Kidney (tissue), 14 donors: ENCODE results near the gene COMMD10. TPM values are rescaled to one million over a fixed set of nuclear protein-coding genes. Genes with fewer than 3 reads are reported as not detected.

Experiments
- DNase-seq, 5 donors: peaks; one replicate each; pipeline ENCODE4 v3.0.0-alpha.2; 2013 to 2020
- FAIRE-seq: peaks from 2 replicates; lab custom pipeline; 2012; peaks lifted over from hg19 to GRCh38; lab: Jason Lieb, UNC
- H3K27ac ChIP-seq, 2 donors: one replicate each; pipeline ENCODE4 v1.7.0; 2013; ENCODE audit warnings: low read depth in 2 of 2, low read length in 2 of 2, inconsistent platforms in 1 of 2
- H3K27me3 ChIP-seq: one replicate; pipeline ENCODE4 v1.7.1; 2013; ENCODE audit warnings: low read length, inconsistent platforms; ENCODE audit not compliant: control insufficient read depth, insufficient read depth
- H3K36me3 ChIP-seq, 3 donors: one replicate each; pipeline versions ENCODE4 v1.7.0 to v1.7.1; 2013; ENCODE audit warnings: low read length in 3 of 3, control low read depth in 1 of 3, inconsistent platforms in 1 of 3; ENCODE audit not compliant: insufficient read depth in 3 of 3, control insufficient read depth in 2 of 3
- H3K4me1 ChIP-seq, 3 donors: one replicate each; pipeline versions ENCODE4 v1.7.0 to v1.7.1; 2013; ENCODE audit warnings: low read length in 3 of 3, inconsistent platforms in 1 of 3, low read depth in 1 of 3; ENCODE audit not compliant: control insufficient read depth in 2 of 3, insufficient read depth in 2 of 3
- H3K4me3 ChIP-seq, 3 donors: one replicate each; pipeline versions ENCODE4 v1.7.0 to v1.8.1; 2013; ENCODE audit warnings: low read length in 3 of 3, control low read depth in 1 of 3, inconsistent platforms in 1 of 3
- H3K9ac ChIP-seq, 3 donors: one replicate each; pipeline versions ENCODE4 v1.7.0 to v1.7.1; 2013; ENCODE audit warnings: low read length in 3 of 3, control low read depth in 1 of 3, inconsistent platforms in 1 of 3
- H3K9me3 ChIP-seq, 3 donors: one replicate each; pipeline versions ENCODE4 v1.7.0 to v1.7.1; 2013; ENCODE audit warnings: low read length in 3 of 3, control low read depth in 1 of 3, inconsistent platforms in 1 of 3; ENCODE audit not compliant: control insufficient read depth in 2 of 3, insufficient read depth in 1 of 3
- CTCF ChIP-seq: IDR thresholded peaks from 3 replicates; pipeline ENCODE4 v1.5.1; 2012; ENCODE audit warnings: mild to moderate bottlenecking, moderate library complexity, borderline replicate concordance; ENCODE audit not compliant: insufficient read depth; ENCODE audit errors: extremely low read depth
- intact Hi-C: fragments of 100-400 bp; cut with DNase I; formaldehyde crosslinking; loops from one replicate; pipeline ENCODE4 v1.11.1; 2022
- polyA plus RNA-seq: library from polyadenylated mRNA; stranded (reverse); fragments of 350-450 nt; fragmentation: Illumina TruSeq; extraction: RNeasy Lipid Tissue Mini Kit (QIAGEN cat#74804); gene quantifications from one replicate; pipeline ENCODE4 v1.2.3, GENCODE V29; 2014; ENCODE audit warnings: low read depth, low replicate concordance; ENCODE audit not compliant: insufficient read depth
- total RNA-seq: library from RNA; stranded (reverse); fragmentation: NEBNext Ultra II Directional; extraction: Animal tissue kit (Norgen Biotek cat#: 25700); gene quantifications from one replicate; pipeline ENCODE4 v1.2.1, GENCODE V29; 2021
- donor health status: control.
- donor health status: control.
- donor health status: control.
- donor health status: control.
- donor health status: control.
- donor health status: DM: yes; HTN: yes; CAD: no.
- donor health status: Normal renal cell carcinoma (clear cell type).

Gene COMMD10
- total and polyA plus RNA-seq, 2 donors from 2014 or later = 37.6 to 41.1 TPM

- H3K27ac ChIP-seq = no peak overlapping the region
- no peaks in the 10 kb centered on the region for H3K36me3 ChIP-seq
- no peaks in the 10 kb centered on the region for H3K4me1 ChIP-seq
- no peaks in the 10 kb centered on the region for H3K27me3 ChIP-seq
- no peak overlapping the region for H3K9ac ChIP-seq
- DNase-seq (no peak), FAIRE-seq (no peak)
- TF ChIP-seq CTCF = no peak
- H3K9me3 ChIP-seq = no peaks in the 10 kb centered on the region
- intact Hi-C loops = no loop called here
- H3K4me3 ChIP-seq = no peak overlapping the region
Measured at GRCh38 chr5:116063950-116064349, 20.9 kb upstream of the COMMD10 start.

- Histone ChIP-seq H3K27me3 (no peaks in the 10 kb centered on the region), H3K4me1 (no peaks in the 10 kb centered on the region), H3K4me3 (no peak overlapping the region), H3K9ac (no peak overlapping the region), H3K36me3 (no peaks in the 10 kb centered on the region), H3K9me3 (no peaks in the 10 kb centered on the region), H3K27ac (no peak overlapping the region)
- intact Hi-C loops = no loop called here
- peak in 3 of 5 donors; percentile 21 to 77 (median 58) for DNase-seq
- peak; percentile 76 for TF ChIP-seq CTCF
- peak; percentile 86 for FAIRE-seq
Measured at GRCh38 chr5:116068028-116068632, 16.7 kb upstream of the COMMD10 start.

GRCh38 chr5:116071211-116071610 is 13.6 kb upstream of the COMMD10 start:
- Histone ChIP-seq H3K27ac (no peak overlapping the region), H3K27me3 (no peaks in the 10 kb centered on the region), H3K4me3 (no peak overlapping the region), H3K36me3 (no peaks in the 10 kb centered on the region), H3K9me3 (no peaks in the 10 kb centered on the region), H3K9ac (no peak overlapping the region), H3K4me1 (no peaks in the 10 kb centered on the region)
- DNase-seq (no peak), FAIRE-seq (no peak)
- TF ChIP-seq CTCF = no peak
- intact Hi-C loops = no loop called here
